ENCODE data around the gene CGB1. TPM values are rescaled to one million over a fixed set of nuclear protein-coding genes. Genes with fewer than 3 reads are reported as not detected.
A peak's percentile ranks its signal among the peaks of the same experiment; 100 is the strongest.

Gene CGB1
- total RNA-seq, 2 experiments from 2014 or later = not detected

- Mint-ChIP-seq H3K36me3 (ENCODE audit: low read depth) (peaks cover 43% of the 10 kb centered on the region), H3K27ac (peak overlapping the region; percentile 66), H3K4me3 (peak overlapping the region; percentile 20), H3K4me1 (ENCODE audit: low read depth) (peaks cover 45% of the 10 kb centered on the region), H3K27me3 (no peaks in the 10 kb centered on the region), H3K9me3 (no peaks in the 10 kb centered on the region)
- no peak for DNase-seq
- CTCF ChIA-PET = interaction anchor here (0.6 to 5.7 kb wide), 6 partner anchors 9 to 149 kb away, joined by 3 to 101 read pairs (median 4); a partner anchor contains a TSS
- POLR2A ChIA-PET = interaction anchor here (1.5 kb wide), 1 partner anchor 15 kb away, joined by 8 read pairs; no protein-coding TSS in a partner anchor
- ATAC-seq = no peak
- TF ChIP-seq, protein P1, sequence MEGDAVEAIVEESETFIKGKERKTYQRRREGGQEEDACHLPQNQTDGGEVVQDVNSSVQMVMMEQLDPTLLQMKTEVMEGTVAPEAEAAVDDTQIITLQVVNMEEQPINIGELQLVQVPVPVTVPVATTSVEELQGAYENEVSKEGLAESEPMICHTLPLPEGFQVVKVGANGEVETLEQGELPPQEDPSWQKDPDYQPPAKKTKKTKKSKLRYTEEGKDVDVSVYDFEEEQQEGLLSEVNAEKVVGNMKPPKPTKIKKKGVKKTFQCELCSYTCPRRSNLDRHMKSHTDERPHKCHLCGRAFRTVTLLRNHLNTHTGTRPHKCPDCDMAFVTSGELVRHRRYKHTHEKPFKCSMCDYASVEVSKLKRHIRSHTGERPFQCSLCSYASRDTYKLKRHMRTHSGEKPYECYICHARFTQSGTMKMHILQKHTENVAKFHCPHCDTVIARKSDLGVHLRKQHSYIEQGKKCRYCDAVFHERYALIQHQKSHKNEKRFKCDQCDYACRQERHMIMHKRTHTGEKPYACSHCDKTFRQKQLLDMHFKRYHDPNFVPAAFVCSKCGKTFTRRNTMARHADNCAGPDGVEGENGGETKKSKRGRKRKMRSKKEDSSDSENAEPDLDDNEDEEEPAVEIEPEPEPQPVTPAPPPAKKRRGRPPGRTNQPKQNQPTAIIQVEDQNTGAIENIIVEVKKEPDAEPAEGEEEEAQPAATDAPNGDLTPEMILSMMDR (IDR thresholded peaks at IDR 0.05) = no peak
- intact Hi-C loops (cut with micrococcal nuclease) = no loop called here
Observed at GRCh38 chr19:48991011-48991609, 45.6 kb downstream of the CGB1 start.

DNA sequence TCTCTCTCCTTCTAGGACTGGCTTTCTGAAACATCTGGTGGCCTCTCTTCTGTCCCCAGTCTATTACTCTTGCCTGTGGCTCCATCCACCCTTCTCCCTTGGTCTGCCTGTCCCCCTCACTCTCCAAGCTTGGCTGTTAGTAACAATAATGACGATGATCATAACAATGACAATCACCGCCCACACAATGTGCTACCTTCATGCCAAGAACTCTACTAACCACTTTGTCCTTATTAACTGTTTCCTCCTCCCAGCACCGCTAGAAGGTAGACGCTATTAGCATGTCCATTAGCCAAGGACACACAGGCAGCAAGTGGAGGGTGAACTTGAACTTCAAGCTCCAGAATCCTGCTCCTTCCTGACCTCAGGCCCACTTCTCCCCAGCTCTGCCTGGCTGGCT lies 46.3 kb downstream of the CGB1 start:
- no peaks in the 10 kb centered on the region for H3K27me3 Mint-ChIP-seq
- intact Hi-C loops (cut with micrococcal nuclease) = no loop called here

DNA sequence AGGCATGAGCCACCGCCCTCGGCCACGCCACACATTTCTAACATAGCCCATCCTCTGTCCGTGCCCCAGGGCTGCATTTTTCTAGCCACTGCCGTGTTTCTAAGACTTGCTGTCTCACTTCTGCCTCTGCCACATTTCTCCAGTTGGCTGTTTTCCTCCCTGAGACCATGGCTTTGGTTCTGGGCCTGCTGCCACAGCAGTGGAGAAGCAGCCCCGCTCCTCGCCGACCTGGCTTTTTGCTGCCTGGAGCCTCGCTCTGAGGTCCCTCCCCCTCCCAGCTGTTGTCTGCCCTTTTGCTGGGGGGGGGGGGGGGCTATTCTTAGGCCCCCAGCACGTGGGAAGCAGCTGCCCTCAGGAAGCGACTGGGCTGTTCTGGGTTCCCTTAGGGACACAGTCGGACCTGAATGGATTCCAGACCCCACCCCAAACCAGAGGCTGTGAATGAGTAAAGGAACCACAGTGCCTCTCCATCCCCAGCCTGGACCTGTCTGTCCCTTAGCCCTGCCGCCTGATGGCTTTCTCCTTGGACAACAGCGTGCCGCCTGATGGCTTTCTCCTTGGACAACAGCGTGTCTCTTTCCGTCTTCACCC lies 46.9 kb downstream of the CGB1 start:
- Mint-ChIP-seq H3K27ac (peak overlapping the region; percentile 1), H3K9me3 (no peaks in the 10 kb centered on the region), H3K4me1 (ENCODE audit: low read depth) (peaks cover 38% of the 10 kb centered on the region), H3K27me3 (no peaks in the 10 kb centered on the region), H3K36me3 (ENCODE audit: low read depth) (peaks cover 44% of the 10 kb centered on the region), H3K4me3 (no peak overlapping the region)
- no peak for ATAC-seq
- CTCF ChIA-PET = interaction anchor here (1.4 to 5.7 kb wide), 2 partner anchors 8 to 10 kb away, joined by 3 to 101 read pairs; no protein-coding TSS in a partner anchor
- POLR2A ChIA-PET = no interaction called here
- TF ChIP-seq, protein P1 (IDR thresholded peaks at IDR 0.05) = no peak
- no peak for DNase-seq
- intact Hi-C loops (cut with micrococcal nuclease) = no loop called here

More for the DNA sequence above, 46.3 kb downstream of the CGB1 start:
- ATAC-seq = no peak
- Mint-ChIP-seq H3K4me3 (no peak overlapping the region), H3K27ac (peak overlapping the region; percentile 1), H3K4me1 (ENCODE audit: low read depth) (peaks cover 43% of the 10 kb centered on the region), H3K9me3 (no peaks in the 10 kb centered on the region), H3K36me3 (ENCODE audit: low read depth) (peaks cover 48% of the 10 kb centered on the region)
- TF ChIP-seq, protein P1 (IDR thresholded peaks at IDR 0.05) = no peak
- no peak for DNase-seq
- ChIA-PET POLR2A (no interaction called here), CTCF (interaction anchor here (0.6 to 5.7 kb wide), 3 partner anchors 11 to 92 kb away, joined by 3 to 101 read pairs (median 4); no protein-coding TSS in a partner anchor)

DNA sequence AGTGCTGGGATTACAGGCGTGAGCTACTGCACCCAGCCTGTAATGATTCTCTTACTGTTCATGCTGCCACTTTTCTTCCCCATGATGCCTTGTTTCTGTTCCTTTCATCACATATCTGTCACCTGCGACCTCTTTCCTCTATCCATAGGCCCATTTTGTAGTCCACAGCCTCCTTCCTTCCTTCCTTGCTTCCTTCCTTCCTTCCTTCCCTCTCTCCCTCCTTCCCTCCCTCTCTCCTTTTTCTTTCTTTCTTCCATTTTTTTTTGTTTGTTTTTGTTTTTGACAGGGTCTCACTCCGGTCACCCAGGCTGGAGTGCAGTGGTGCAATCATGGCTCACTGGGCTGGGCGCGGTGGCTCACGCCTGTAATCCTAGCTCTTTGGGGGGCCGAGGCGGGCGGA lies 47.8 kb downstream of the CGB1 start:
- Mint-ChIP-seq H3K27ac (peak overlapping the region; percentile 21), H3K27me3 (no peaks in the 10 kb centered on the region), H3K36me3 (ENCODE audit: low read depth) (peaks cover 40% of the 10 kb centered on the region), H3K4me3 (no peak overlapping the region), H3K9me3 (no peaks in the 10 kb centered on the region), H3K4me1 (ENCODE audit: low read depth) (peaks cover 32% of the 10 kb centered on the region)
- DNase-seq (no peak), ATAC-seq (no peak)
- CTCF ChIA-PET = interaction anchor here (1.4 kb wide), 1 partner anchor 9 kb away, joined by 3 read pairs; no protein-coding TSS in a partner anchor
- POLR2A ChIA-PET = no interaction called here
- intact Hi-C loops (cut with micrococcal nuclease) = no loop called here
- TF ChIP-seq, protein P1 (IDR thresholded peaks at IDR 0.05) = no peak

DNA sequence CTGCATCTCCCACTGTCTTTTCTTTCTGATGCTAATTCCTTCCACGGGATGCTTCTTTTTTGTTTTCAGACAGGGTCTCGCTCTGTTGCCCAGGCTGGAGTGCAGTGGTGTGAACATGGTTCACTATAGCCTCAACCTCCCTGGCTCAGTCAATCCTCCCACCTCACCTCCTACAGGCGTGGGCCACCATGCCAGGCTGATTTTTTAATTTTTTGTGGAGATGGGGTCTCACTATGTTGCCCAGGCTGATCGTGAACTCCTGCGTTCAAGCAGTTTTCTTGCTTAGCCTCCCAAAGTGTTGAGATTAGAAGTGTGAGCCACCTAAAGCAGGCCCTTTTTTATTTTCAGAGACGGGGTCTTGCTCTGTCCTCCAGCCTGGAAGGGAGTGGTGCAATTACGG lies 48.4 kb downstream of the CGB1 start:
- ATAC-seq = no peak
- Mint-ChIP-seq H3K27ac (peak overlapping the region; percentile 65), H3K36me3 (ENCODE audit: low read depth) (peaks cover 40% of the 10 kb centered on the region), H3K4me1 (ENCODE audit: low read depth) (peaks cover 30% of the 10 kb centered on the region), H3K27me3 (no peaks in the 10 kb centered on the region), H3K4me3 (no peak overlapping the region), H3K9me3 (no peaks in the 10 kb centered on the region)
- ChIA-PET POLR2A (no interaction called here), CTCF (interaction anchor here (1.4 to 2.2 kb wide), 2 partner anchors 9 to 18 kb away, joined by 3 to 11 read pairs; no protein-coding TSS in a partner anchor)
- TF ChIP-seq, protein P1 (IDR thresholded peaks at IDR 0.05) = no peak
- intact Hi-C loops (cut with micrococcal nuclease) = no loop called here
- no peak for DNase-seq
